Raji (cell line): ENCODE measurements around the gene CTRB1.

Experiments
- POLR2A ChIP-seq: IDR thresholded peaks from 2 replicates; pipeline ENCODE4 v1.6.1; 2011; ENCODE audit warnings: low read depth, low read length, control low read depth; ENCODE audit not compliant: insufficient read depth

Gene CTRB1

GRCh38 chr16:75234856-75235696 lies 16.3 kb downstream of the CTRB1 start:
- TF ChIP-seq POLR2A, result no peak

GRCh38 chr16:75235721-75236193 lies 17.0 kb downstream of the CTRB1 start:
- no peak for TF ChIP-seq POLR2A

GRCh38 chr16:75236232-75236631 lies 17.4 kb downstream of the CTRB1 start:
- TF ChIP-seq POLR2A, result no peak

GRCh38 chr16:75236736-75237397 lies 18.1 kb downstream of the CTRB1 start:
- TF ChIP-seq POLR2A, result no peak

GRCh38 chr16:75237398-75238131 lies 18.8 kb downstream of the CTRB1 start:
- TF ChIP-seq POLR2A, result no peak

GRCh38 chr16:75238132-75238852 lies 19.5 kb downstream of the CTRB1 start:
- TF ChIP-seq POLR2A, result no peak

- no peak for TF ChIP-seq POLR2A
Observed at GRCh38 chr16:75238853-75239541, 20.2 kb downstream of the CTRB1 start.

GRCh38 chr16:75239542-75240122 lies 20.8 kb downstream of the CTRB1 start:
- TF ChIP-seq POLR2A, result no peak

- TF ChIP-seq POLR2A, result no peak
Observed at GRCh38 chr16:75241412-75241811, 22.6 kb downstream of the CTRB1 start.

GRCh38 chr16:75241955-75242354 lies 23.2 kb downstream of the CTRB1 start:
- TF ChIP-seq POLR2A, result no peak

- TF ChIP-seq POLR2A, result no peak
Observed at GRCh38 chr16:75243667-75244224, 25.0 kb downstream of the CTRB1 start.

GRCh38 chr16:75244225-75244809 lies 25.5 kb downstream of the CTRB1 start:
- no peak for TF ChIP-seq POLR2A
